ENCODE data around the gene NPFFR2. TPM values are rescaled to one million over a fixed set of nuclear protein-coding genes. Genes with fewer than 3 reads are reported as not detected.
"Not testable (repeated sequence)": the region's sequence is repeated elsewhere in the genome, so short reads cannot be mapped to it uniquely, and the experiment has no call there.

Gene NPFFR2
- total RNA-seq, 4 donors from 2014 or later = not detected

GRCh38 chr4:72144241-72144640, 112.4 kb downstream of the NPFFR2 start:
- TF ChIP-seq POLR2A (IDR thresholded peaks at IDR 0.05) = no peak
- TF ChIP-seq, protein P1, sequence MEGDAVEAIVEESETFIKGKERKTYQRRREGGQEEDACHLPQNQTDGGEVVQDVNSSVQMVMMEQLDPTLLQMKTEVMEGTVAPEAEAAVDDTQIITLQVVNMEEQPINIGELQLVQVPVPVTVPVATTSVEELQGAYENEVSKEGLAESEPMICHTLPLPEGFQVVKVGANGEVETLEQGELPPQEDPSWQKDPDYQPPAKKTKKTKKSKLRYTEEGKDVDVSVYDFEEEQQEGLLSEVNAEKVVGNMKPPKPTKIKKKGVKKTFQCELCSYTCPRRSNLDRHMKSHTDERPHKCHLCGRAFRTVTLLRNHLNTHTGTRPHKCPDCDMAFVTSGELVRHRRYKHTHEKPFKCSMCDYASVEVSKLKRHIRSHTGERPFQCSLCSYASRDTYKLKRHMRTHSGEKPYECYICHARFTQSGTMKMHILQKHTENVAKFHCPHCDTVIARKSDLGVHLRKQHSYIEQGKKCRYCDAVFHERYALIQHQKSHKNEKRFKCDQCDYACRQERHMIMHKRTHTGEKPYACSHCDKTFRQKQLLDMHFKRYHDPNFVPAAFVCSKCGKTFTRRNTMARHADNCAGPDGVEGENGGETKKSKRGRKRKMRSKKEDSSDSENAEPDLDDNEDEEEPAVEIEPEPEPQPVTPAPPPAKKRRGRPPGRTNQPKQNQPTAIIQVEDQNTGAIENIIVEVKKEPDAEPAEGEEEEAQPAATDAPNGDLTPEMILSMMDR (IDR thresholded peaks at IDR 0.05) = no peak
- Histone ChIP-seq H3K4me3 (no peak overlapping the region), H3K27me3 (no peaks in the 10 kb centered on the region), H3K4me1 (no peaks in the 10 kb centered on the region), H3K27ac (no peak overlapping the region), H3K36me3 (no peaks in the 10 kb centered on the region), H3K9me3 (no peaks in the 10 kb centered on the region)
- no peak for DNase-seq

DNA sequence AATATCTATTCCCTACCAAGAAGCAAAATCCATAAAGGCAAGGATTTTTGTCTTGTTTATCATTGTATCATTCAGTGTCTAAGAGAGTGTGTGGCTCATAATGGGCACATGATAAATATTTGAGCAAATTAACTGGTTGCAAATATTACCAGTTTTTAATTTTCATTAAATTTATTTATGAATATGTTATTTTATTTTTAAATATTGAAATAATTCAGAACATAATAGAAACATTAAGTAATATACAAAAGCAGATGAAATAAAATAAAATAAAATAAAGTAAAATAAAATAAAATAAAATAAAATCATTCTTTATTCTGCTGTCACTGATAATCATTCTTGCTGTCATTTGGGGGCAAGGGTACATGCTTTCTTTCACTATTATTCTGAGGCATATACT, 120.9 kb downstream of the NPFFR2 start:
- Histone ChIP-seq H3K36me3 (no peaks in the 10 kb centered on the region), H3K4me1 (no peaks in the 10 kb centered on the region), H3K9me3 (no peaks in the 10 kb centered on the region), H3K27me3 (no peaks in the 10 kb centered on the region), H3K4me3 (no peak overlapping the region), H3K27ac (no peak overlapping the region)
- TF ChIP-seq, protein P1 (IDR thresholded peaks at IDR 0.05) = no peak
- no peak for TF ChIP-seq POLR2A (IDR thresholded peaks at IDR 0.05)
- no peak for DNase-seq

GRCh38 chr4:72153634-72154033, 121.8 kb downstream of the NPFFR2 start:
- not testable (repeated sequence) for H3K4me3 ChIP-seq, H3K27me3 ChIP-seq, H3K27ac ChIP-seq, H3K9me3 ChIP-seq, H3K36me3 ChIP-seq, H3K4me1 ChIP-seq, DNase-seq

GRCh38 chr4:72169285-72169684, 137.5 kb downstream of the NPFFR2 start:
- not testable (repeated sequence) for H3K4me3 ChIP-seq, DNase-seq, H3K27ac ChIP-seq, H3K9me3 ChIP-seq, H3K36me3 ChIP-seq, H3K4me1 ChIP-seq, H3K27me3 ChIP-seq

DNA sequence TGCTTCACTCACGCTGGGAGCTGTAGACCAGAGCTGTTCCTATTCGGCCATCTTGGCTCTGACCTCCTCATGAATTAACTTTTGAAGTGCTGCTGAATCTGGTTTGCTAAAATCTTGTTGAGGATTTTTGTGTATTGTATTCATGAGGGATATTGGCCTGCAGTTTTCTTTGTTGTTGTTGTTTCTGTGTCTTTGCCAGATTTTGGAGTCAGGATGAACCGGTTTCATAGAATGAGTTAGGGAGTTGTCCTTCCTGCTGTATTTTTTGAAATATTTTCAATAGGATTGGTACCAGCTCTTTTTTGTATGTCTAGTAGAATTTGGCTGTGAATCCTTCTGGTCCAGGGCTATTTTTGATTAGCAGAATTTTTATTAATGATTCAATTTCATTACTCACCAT, 138.1 kb downstream of the NPFFR2 start:
- no peaks in the 10 kb centered on the region for H3K36me3 ChIP-seq
- TF ChIP-seq POLR2A (IDR thresholded peaks at IDR 0.05) = no peak
- TF ChIP-seq, protein P1 (IDR thresholded peaks at IDR 0.05) = no peak
- no peak for DNase-seq
- no peak overlapping the region for H3K27ac ChIP-seq
- no peak overlapping the region for H3K4me3 ChIP-seq
- no peaks in the 10 kb centered on the region for H3K4me1 ChIP-seq
- no peaks in the 10 kb centered on the region for H3K27me3 ChIP-seq
- no peaks in the 10 kb centered on the region for H3K9me3 ChIP-seq

DNA sequence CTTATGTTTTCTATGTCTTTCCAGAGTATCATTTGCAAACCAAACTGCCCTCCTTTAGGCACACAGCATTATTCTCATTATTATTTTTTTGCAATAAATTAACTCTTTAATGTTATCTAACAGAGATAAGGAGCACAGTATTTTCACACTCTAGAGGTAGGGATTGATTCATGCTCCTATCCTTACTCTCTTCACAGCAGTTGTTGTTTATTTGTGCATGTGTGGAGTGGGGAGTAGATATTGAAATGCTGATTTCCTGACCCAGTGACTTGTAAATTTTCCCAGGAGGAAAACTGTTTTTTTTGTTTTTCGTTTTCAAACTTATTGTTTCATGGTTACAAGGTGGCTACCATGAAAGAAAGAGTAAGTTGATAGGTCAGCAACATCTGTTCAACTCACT, 140.0 kb downstream of the NPFFR2 start:
- Histone ChIP-seq H3K27ac (no peak overlapping the region), H3K9me3 (no peaks in the 10 kb centered on the region), H3K27me3 (no peaks in the 10 kb centered on the region), H3K4me1 (no peaks in the 10 kb centered on the region), H3K36me3 (no peaks in the 10 kb centered on the region), H3K4me3 (no peak overlapping the region)
- no peak for DNase-seq
- TF ChIP-seq, protein P1 (IDR thresholded peaks at IDR 0.05) = no peak
- TF ChIP-seq POLR2A (IDR thresholded peaks at IDR 0.05) = no peak

DNA sequence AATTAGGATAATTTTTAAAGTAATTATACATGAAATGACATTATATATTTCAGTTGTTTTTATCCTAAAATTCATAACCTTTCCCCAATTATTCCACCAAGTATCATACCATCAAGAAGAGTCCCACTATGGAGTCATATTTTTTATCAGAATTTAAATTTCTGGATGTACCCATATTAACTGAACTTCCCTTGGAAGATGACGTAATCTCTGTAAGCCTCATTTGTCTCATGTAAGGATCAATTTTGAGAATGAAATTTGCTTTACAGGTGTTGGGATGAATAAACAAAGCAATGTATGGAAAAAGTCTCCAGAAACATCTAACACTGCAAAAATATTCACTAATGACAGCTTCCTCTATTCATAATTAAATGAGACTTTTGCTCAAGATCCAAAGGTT, 147.5 kb downstream of the NPFFR2 start:
- TF ChIP-seq, protein P1 (IDR thresholded peaks at IDR 0.05) = no peak
- DNase-seq = no peak
- no peaks in the 10 kb centered on the region for H3K4me1 ChIP-seq
- H3K27me3 ChIP-seq = no peaks in the 10 kb centered on the region
- H3K9me3 ChIP-seq = no peaks in the 10 kb centered on the region
- H3K36me3 ChIP-seq = no peaks in the 10 kb centered on the region
- no peak overlapping the region for H3K27ac ChIP-seq
- no peak overlapping the region for H3K4me3 ChIP-seq

All from Peyer's patch (tissue), 4 donors.